Naive B cell (primary cell): ENCODE results near the gene SMCHD1. TPM values are rescaled to one million over a fixed set of nuclear protein-coding genes. Genes with fewer than 3 reads are reported as not detected.

ENCODE experiments used
- ATAC-seq, 2 donors: fragments of 150-1000 bp; cut with Tn5 transposase; 2 replicates each; pipeline ENCODE4 v1.10.0; 2021; ENCODE audit warnings: low read depth in 2 of 2, mild to moderate bottlenecking in 2 of 2, moderate library complexity in 2 of 2
- DNase-seq: peaks from one replicate; pipeline ENCODE4 v3.0.0; 2022
- H3K27ac Mint-ChIP-seq, 6 donors: one replicate each; pipeline ENCODE4 v1.8.0; 2020 to 2022; ENCODE audit warnings: mild to moderate bottlenecking in 6 of 6, mixed read lengths in 6 of 6, moderate library complexity in 5 of 6, inconsistent platforms in 2 of 6
- H3K27me3 Mint-ChIP-seq, 3 donors: one replicate each; pipeline ENCODE4 v1.8.0; 2021 to 2022; ENCODE audit warnings: mixed read lengths in 3 of 3, mild to moderate bottlenecking in 1 of 3
- H3K36me3 Mint-ChIP-seq, 2 donors: one replicate each; pipeline ENCODE4 v1.8.0; 2020 to 2022; ENCODE audit warnings: mixed read lengths in 2 of 2, inconsistent platforms in 1 of 2, mild to moderate bottlenecking in 1 of 2
- H3K4me1 Mint-ChIP-seq, 3 donors: one replicate each; pipeline ENCODE4 v1.8.0; 2020 to 2022; ENCODE audit warnings: mixed read lengths in 3 of 3, inconsistent platforms in 1 of 3, mild to moderate bottlenecking in 1 of 3, moderate library complexity in 1 of 3
- H3K4me3 Mint-ChIP-seq, 8 donors: one replicate each; pipeline ENCODE4 v1.8.0; 2020 to 2022; ENCODE audit warnings: mild to moderate bottlenecking in 8 of 8, mixed read lengths in 8 of 8, moderate library complexity in 8 of 8, inconsistent platforms in 2 of 8
- H3K9me3 Mint-ChIP-seq, 7 donors: one replicate each; pipeline ENCODE4 v1.8.0; 2020 to 2022; ENCODE audit warnings: mixed read lengths in 7 of 7, mild to moderate bottlenecking in 5 of 7, inconsistent platforms in 2 of 7, moderate library complexity in 1 of 7
- polyA plus RNA-seq, 6 donors: library from polyadenylated mRNA; unstranded; fragments of 300-500 nt; fragmentation: Illumina TruSeq; gene quantifications; one replicate each; pipeline ENCODE4 v1.2.3, GENCODE V29; 2021; ENCODE audit warnings: low read depth in 6 of 6

SMCHD1 gene
- polyA plus RNA-seq, result 10 to 100 TPM; 46.7 to 94.7 (median 68.9) TPM

DNA sequence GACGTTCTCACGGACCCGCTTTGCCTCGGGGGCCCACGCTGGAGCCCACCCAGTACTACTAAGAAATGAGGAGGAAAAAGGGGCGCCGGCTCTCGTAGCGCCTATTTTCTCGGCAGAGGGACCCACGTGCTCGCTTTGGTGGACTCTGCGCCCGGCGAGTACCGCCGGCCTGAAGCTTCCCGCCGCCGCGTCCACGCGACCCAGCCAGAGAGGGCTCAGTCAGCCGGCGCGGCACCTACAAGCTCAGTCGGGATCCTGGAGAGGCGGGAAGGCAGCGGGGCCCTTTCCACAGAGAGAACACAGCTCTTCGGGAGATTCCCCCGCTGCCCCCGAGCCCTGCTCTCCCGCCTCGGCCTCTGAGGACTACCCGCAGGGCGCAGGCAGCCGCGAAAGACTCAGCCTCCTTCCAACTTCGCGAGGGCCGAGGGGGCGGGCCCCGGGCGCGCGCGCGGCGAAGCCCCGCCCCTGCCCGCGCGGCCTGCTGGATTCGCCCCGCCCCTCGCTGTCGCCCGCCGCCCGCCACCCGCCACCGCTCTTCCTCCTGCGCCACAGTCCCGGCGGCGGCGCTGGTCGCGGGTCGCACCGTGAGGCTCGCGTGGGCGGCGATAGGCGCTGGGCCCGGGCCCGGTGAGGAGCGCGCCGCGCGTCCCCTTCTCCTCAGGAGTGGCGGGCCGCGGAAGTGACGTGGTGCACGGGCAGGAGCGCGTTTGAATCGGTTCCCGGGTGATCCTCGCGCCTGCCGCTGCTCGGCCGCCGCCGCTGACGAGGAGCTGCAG is at the start of gene SMCHD1:
SMCHD1 (plus strand) TSS at position 549 of the 776 bp plus-strand sequence. CDS start 350 bp downstream, outside the sequence.
- peak; percentile 68 for ATAC-seq
- peak within 1 kb of the TSS; percentile 94 to 99 (median 97) for H3K4me3 Mint-ChIP-seq
- H3K4me1 Mint-ChIP-seq, result peaks cover 26 to 45% (median 45%) of the 10 kb centered on the region in 3 donors
- peak within 1 kb of the TSS; percentile 98 to 99 (median 99) for H3K27ac Mint-ChIP-seq
- no peaks in the 10 kb centered on the region for H3K9me3 Mint-ChIP-seq
- peaks cover 0 to 7% of the 10 kb centered on the region in 2 donors for H3K36me3 Mint-ChIP-seq
- peak; percentile 91 for DNase-seq
- no peaks in the 10 kb centered on the region for H3K27me3 Mint-ChIP-seq

DNA sequence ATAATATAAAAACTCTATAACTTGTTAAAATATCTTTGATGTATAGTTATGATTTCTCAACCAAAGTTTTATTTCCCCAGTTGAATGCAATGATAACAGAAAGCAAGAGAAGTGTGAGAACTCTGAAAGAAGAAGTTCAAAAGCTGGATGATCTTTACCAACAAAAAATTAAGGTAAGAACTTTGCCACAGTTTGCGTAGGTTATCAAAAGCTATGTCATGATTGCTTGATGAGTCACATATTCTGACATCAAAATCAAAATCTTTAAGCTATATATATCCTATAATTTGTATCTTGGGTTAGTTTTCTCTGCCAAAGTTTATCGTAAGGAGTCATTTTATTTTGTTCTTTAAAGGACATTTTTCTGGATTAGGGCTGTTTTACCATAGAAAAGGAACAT is 49.2 kb upstream of the SMCHD1 start:
- Mint-ChIP-seq H3K36me3 (no peaks in the 10 kb centered on the region), H3K4me3 (peak overlapping the region in 5 of 8 donors; percentile 5 to 66 (median 20)), H3K4me1 (peaks cover 14 to 19% (median 14%) of the 10 kb centered on the region in 3 donors), H3K27me3 (no peaks in the 10 kb centered on the region), H3K27ac (peak overlapping the region in 5 of 6 donors; percentile 33 to 68 (median 54)), H3K9me3 (peaks cover 0 to 3% (median 0%) of the 10 kb centered on the region in 7 donors)
- DNase-seq (no peak), ATAC-seq (peak; percentile 41 to 47)

DNA sequence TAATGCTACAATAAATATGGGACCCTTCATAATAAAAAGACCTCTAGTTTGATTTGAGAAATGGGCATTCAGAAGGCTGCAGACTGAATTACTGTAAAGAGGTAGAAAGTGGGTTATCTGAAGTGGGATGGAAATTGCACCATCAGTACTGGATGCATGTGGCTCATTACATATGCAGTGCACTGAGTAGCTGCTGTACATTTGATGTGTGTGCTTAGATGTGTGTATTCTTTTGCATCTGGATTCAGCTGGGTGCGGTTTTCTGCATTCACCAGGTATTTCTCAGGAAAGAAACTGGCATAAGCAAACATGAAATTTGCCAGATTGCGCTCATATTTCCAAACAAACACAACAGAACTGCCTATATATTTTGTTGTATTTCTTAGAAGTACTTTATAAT is 45.9 kb upstream of the SMCHD1 start:
- DNase-seq (no peak), ATAC-seq (no peak)
- Mint-ChIP-seq H3K36me3 (no peaks in the 10 kb centered on the region), H3K9me3 (peaks cover 0 to 3% (median 0%) of the 10 kb centered on the region in 7 donors), H3K27me3 (no peaks in the 10 kb centered on the region), H3K4me1 (peaks cover 10 to 19% (median 11%) of the 10 kb centered on the region in 3 donors), H3K4me3 (no peak overlapping the region), H3K27ac (peak overlapping the region in 2 of 6 donors; percentile 22 to 51)

DNA sequence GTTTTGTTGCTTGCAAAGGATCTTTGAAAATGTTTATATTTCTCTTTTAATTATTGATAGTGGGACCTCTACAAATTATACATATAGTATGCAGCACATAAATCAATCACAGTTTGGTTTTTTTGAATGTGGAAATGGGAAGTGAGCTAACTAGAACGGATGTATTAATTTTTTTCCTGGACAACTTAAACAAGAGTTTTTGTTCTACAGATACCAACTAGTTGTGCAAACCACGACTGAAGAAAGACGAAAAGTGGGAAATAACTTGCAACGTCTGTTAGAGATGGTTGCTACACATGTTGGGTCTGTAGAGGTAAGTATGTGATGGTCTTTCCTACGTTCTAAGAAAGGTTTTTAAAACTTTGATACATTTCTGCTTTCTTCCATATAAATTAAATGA is 45.0 kb upstream of the SMCHD1 start:
- H3K27me3 Mint-ChIP-seq, result no peaks in the 10 kb centered on the region
- DNase-seq (no peak), ATAC-seq (no peak)
- H3K4me3 Mint-ChIP-seq, result no peak overlapping the region
- peaks cover under 1 to 10% (median 5%) of the 10 kb centered on the region in 3 donors for H3K4me1 Mint-ChIP-seq
- H3K27ac Mint-ChIP-seq, result no peak overlapping the region
- no peaks in the 10 kb centered on the region for H3K36me3 Mint-ChIP-seq
- H3K9me3 Mint-ChIP-seq, result peaks cover 0 to 5% (median 3%) of the 10 kb centered on the region in 7 donors

DNA sequence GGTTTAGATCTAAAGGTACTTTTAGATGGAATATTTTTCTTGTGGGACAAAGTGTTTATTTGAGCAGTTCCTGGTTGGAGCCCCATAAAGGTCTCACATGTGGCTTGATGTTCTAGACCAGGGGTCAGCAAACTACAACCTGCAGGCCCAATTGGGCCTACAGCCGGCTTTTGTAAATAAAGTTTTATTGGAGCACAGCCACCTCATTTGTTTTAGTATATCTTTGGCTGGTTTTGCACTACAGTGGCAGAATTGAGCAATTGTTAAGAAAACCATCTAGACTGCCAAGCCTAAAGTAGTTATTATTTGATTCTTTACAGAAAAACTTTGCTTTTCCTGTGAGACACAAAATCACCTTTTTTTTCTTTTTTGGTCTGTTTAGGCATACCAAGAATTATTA is 42.5 kb upstream of the SMCHD1 start:
- H3K4me3 Mint-ChIP-seq, result no peak overlapping the region

DNA sequence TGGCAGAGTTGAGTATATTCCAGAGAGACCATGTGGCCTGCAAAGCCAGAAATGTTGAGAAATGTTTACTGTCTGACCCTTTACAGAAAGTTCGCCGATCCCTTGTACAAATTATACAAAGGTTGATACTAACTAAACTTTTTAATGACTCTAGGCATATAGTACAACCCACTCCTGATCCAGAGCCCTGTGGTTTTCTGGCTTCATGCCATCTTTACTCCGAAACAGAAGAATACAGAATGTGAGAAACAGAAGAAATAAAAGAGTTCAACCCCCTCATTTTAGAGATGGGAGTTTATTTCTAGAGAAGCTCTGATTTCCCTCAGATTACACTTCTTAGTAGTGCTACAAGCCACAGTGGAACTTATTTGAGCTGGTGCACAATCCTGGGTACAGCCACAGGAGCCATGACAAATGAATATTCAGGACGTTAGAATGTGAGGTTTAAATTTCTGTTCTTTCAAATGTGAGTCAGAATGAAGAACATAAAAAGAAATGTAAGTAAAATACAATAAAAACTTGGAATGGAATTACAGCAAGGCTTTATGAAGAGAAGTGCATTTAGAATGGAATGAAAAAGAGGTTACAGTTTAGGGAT is 38.0 kb upstream of the SMCHD1 start:
- ATAC-seq (no peak), DNase-seq (no peak)
- Mint-ChIP-seq H3K4me1 (peaks cover 0 to 4% (median 0%) of the 10 kb centered on the region in 3 donors), H3K9me3 (peaks cover 0 to 5% (median 3%) of the 10 kb centered on the region in 7 donors), H3K27ac (no peak overlapping the region), H3K4me3 (no peak overlapping the region), H3K36me3 (no peaks in the 10 kb centered on the region), H3K27me3 (no peaks in the 10 kb centered on the region)

More for the DNA sequence above, 42.5 kb upstream of the SMCHD1 start:
- H3K27ac Mint-ChIP-seq, result peak overlapping the region in 1 of 6 donors; percentile 63
- no peaks in the 10 kb centered on the region for H3K27me3 Mint-ChIP-seq
- no peak for DNase-seq
- H3K36me3 Mint-ChIP-seq, result no peaks in the 10 kb centered on the region
- H3K4me1 Mint-ChIP-seq, result peaks cover 0 to 4% (median 0%) of the 10 kb centered on the region in 3 donors
- H3K9me3 Mint-ChIP-seq, result peaks cover 0 to 5% (median 3%) of the 10 kb centered on the region in 7 donors
- ATAC-seq, result no peak

DNA sequence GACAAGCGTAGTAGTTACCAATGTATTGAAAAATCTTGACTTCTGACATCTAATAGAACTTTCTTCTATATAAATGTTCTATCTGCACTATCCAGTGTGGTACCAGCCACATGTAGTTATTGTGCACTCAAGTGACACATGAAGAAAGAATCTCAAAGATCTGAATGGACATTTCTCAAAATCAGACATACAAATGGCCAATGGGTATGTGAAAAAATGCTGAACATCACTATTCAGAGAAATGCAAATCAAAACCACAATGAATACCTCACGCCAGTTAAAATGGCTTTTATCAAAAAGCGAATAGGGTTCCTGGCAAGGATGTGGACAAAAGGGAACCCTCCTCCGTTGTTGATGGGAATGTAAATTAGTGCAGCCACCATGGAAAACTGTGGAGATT is 37.5 kb upstream of the SMCHD1 start:
- Mint-ChIP-seq H3K27ac (no peak overlapping the region), H3K4me3 (no peak overlapping the region), H3K4me1 (peaks cover 0 to 4% (median 0%) of the 10 kb centered on the region in 3 donors), H3K9me3 (peaks cover 0 to 5% (median 3%) of the 10 kb centered on the region in 7 donors), H3K36me3 (no peaks in the 10 kb centered on the region), H3K27me3 (no peaks in the 10 kb centered on the region)
- ATAC-seq, result no peak
- DNase-seq, result no peak

DNA sequence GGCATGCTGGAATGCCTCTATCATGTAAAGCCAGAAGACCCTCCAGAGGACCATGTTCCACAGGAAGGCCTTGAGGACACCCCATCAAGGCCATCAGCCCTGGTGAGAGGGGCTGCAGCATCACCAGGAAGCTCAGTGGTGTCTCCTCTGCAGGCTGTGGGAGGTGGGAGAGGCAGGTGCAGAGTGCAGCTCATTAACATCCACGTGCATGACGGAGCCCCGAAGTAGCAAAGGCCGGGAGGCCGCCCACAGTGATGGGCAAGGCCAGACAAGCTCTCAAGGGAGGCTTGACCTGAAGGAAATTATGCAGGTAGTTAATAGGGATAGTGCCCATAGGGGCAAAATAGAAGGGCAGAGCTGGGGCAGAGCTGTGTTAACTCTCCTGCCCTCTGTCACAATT is 30.3 kb upstream of the SMCHD1 start:
- DNase-seq, result no peak
- Mint-ChIP-seq H3K9me3 (no peaks in the 10 kb centered on the region), H3K27ac (peak overlapping the region in 3 of 6 donors; percentile 42 to 60 (median 53)), H3K4me1 (peaks cover 0 to 8% (median 7%) of the 10 kb centered on the region in 3 donors), H3K4me3 (no peak overlapping the region), H3K36me3 (no peaks in the 10 kb centered on the region), H3K27me3 (no peaks in the 10 kb centered on the region)
- no peak for ATAC-seq

DNA sequence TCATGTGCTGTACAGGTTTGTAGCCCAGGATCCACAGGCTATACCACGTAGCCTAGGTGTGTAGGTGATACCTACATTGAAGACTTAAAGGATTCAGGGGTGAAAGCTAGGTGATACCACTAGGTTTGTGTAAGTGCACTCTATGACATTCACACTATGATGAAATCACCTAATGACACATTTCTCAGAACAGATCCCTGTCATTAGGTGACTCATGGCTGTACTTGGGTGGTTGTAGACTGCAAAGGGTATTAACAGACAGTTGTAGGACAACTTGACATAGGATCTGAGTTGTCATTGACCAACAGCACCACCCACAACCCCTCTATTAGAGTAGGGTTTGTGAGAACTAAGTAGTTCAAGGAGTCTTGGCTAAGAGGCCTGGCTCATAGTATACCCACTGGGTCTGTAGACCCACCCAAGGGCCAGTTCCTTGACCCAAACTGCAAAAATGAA is 27.7 kb upstream of the SMCHD1 start:
- Mint-ChIP-seq H3K27ac (no peak overlapping the region), H3K4me3 (no peak overlapping the region), H3K9me3 (peaks cover 0 to 15% (median 9%) of the 10 kb centered on the region in 7 donors), H3K36me3 (peaks cover 0 to 11% of the 10 kb centered on the region in 2 donors), H3K4me1 (peaks cover 5 to 17% (median 14%) of the 10 kb centered on the region in 3 donors), H3K27me3 (no peaks in the 10 kb centered on the region)
- no peak for ATAC-seq
- no peak for DNase-seq

DNA sequence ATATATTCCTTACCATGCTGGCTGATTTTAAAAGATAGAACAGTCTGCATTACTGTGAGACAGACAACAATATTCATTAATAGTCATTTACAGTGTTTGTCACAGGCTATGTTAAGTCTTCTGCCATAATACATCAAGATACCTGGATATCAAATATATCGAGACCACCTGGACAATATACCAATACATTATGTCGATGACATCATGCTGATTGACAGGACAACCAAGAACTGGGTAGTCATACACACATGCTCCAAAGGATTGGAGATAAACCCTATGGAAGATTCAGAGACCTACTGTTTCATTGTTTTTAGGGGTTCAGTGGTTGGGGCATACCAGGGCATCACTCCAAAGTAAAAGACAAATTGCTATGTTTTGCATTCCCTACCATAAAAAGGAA is 26.5 kb upstream of the SMCHD1 start:
- Mint-ChIP-seq H3K36me3 (peaks cover 0 to 18% of the 10 kb centered on the region in 2 donors), H3K27ac (no peak overlapping the region), H3K4me1 (peaks cover 14 to 23% (median 17%) of the 10 kb centered on the region in 3 donors), H3K27me3 (no peaks in the 10 kb centered on the region), H3K4me3 (no peak overlapping the region), H3K9me3 (peaks cover 0 to 23% (median 12%) of the 10 kb centered on the region in 7 donors)
- DNase-seq, result no peak
- no peak for ATAC-seq

DNA sequence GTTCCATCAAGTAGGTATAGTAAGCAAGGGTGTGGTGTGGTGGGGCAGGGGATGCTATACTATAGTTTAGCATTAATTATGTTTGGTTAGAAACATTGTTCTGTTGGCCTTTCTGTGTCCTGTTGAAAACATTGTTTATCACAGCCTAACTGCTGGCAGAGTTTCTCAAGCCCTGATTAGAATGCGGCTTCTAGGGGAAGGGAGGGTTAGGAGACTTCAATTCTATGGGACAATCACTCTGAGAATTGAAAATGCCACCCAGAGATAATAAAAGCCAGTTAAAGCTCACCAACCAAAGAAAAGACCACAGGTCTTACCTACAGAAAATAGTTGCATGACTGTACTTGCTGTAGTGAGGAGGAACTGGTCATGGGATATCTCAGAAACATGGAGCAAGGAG is 19.9 kb upstream of the SMCHD1 start:
- no peak for ATAC-seq
- H3K9me3 Mint-ChIP-seq, result peaks cover 0 to 30% (median 14%) of the 10 kb centered on the region in 7 donors
- H3K4me3 Mint-ChIP-seq, result peak overlapping the region in 5 of 8 donors; percentile 61 to 91 (median 76)
- peaks cover 0 to 25% of the 10 kb centered on the region in 2 donors for H3K36me3 Mint-ChIP-seq
- peaks cover 61 to 77% (median 70%) of the 10 kb centered on the region in 3 donors for H3K4me1 Mint-ChIP-seq
- no peak for DNase-seq
- no peaks in the 10 kb centered on the region for H3K27me3 Mint-ChIP-seq
- H3K27ac Mint-ChIP-seq, result peak overlapping the region; percentile 98 to 100 (median 99)

DNA sequence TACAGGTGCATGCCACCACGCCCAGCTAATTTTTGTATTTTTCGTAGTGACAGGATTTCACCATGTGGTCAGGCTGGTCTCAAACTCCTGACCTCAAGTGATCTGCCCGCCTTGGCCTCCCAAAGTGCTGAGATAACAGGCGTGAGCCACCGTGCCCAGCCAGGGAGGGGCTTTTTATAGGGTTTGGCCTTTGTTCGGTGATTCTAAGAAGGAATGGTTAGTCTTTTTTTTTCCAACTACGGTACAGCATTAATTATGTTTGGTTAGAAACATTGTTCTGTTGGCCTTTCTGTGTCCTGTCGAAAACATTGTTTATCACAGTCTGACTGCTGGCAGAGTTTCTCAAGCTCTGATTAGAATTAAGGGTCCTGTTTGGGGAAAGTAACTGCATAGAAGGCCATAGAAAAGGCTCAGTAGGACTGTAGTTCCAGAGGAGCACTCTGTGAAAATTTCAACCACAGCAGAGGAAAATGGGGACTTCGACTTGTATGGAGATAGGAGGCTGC is 19.3 kb upstream of the SMCHD1 start:
- Mint-ChIP-seq H3K27ac (peak overlapping the region; percentile 98 to 100 (median 99)), H3K9me3 (peaks cover 0 to 30% (median 14%) of the 10 kb centered on the region in 7 donors), H3K27me3 (no peaks in the 10 kb centered on the region), H3K4me3 (peak overlapping the region; percentile 73 to 91 (median 86)), H3K4me1 (peaks cover 65 to 82% (median 70%) of the 10 kb centered on the region in 3 donors), H3K36me3 (peaks cover 0 to 25% of the 10 kb centered on the region in 2 donors)
- ATAC-seq, result peak; percentile 16 to 21
- DNase-seq, result no peak

DNA sequence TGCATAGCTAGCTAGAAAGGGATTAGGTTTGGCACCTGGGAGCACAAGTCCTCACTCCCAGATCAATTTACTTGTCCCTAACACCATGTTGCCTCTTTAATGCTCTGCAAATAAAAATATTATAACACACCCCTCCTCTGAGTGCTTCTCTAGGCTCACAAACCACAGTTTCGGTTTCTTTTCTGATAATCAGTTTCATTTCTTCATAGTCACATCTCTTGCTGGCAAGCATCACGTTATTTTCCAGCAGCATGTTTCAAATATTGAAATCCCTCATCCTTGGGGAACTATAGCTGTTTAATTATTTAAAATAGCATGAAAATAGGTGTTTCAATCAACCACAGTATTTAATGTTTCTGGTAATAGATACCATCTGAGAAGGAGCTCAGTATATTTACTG is 13.9 kb upstream of the SMCHD1 start:
- Mint-ChIP-seq H3K4me3 (peak overlapping the region; percentile 62 to 91 (median 83)), H3K27me3 (no peaks in the 10 kb centered on the region), H3K4me1 (peaks cover 28 to 47% (median 40%) of the 10 kb centered on the region in 3 donors), H3K27ac (peak overlapping the region in 5 of 6 donors; percentile 81 to 97 (median 95)), H3K9me3 (peaks cover 0 to 4% (median 0%) of the 10 kb centered on the region in 7 donors), H3K36me3 (no peaks in the 10 kb centered on the region)
- peak; percentile 21 to 24 for ATAC-seq
- DNase-seq, result peak; percentile 57
